ENCODE data around the gene TRPM7.

GRCh38 chr15:50563756-50564155 lies 122.8 kb downstream of the TRPM7 start:
- no peak for TF ChIP-seq POLR2A (IDR thresholded peaks at IDR 0.05)
- TF ChIP-seq CTCF (IDR thresholded peaks at IDR 0.05), result no peak
- TF ChIP-seq EP300 (IDR thresholded peaks at IDR 0.05), result no peak
